ENCODE results near the gene CST7.

CST7 gene

GRCh38 chr20:25007491-25008305 is 58.6 kb downstream of the CST7 start:
- H3K4me2 ChIP-seq (ENCODE audit: insufficient read depth, low read length) = no peak overlapping the region
- H3K4me1 ChIP-seq (ENCODE audit: insufficient read depth, low read length) = no peaks in the 10 kb centered on the region
- no peak overlapping the region for H3K4me3 ChIP-seq (ENCODE audit: low read depth in 1 of 2, low read length in 2 of 2)
- no peaks in the 10 kb centered on the region for H4K20me1 ChIP-seq (ENCODE audit: insufficient read depth, low read length)
- DNase-seq = no peak
- no peak overlapping the region for H3K9ac ChIP-seq (ENCODE audit: low read depth, low read length)
- H3K9me3 ChIP-seq (ENCODE audit: insufficient read depth, low read length, severe bottlenecking) = no peaks in the 10 kb centered on the region
- TF ChIP-seq EZH2 (IDR thresholded peaks at IDR 0.05; ENCODE audit: borderline replicate concordance, low read depth, low read length, severe bottlenecking) = no peak
- no peak overlapping the region for H3K27ac ChIP-seq (ENCODE audit: low read length)
- no peak overlapping the region for H2AFZ ChIP-seq (ENCODE audit: low read depth, low read length)
- no peaks in the 10 kb centered on the region for H3K79me2 ChIP-seq (ENCODE audit: insufficient read depth, low read length)
- ATAC-seq (ENCODE audit: insufficient read depth, low read depth) = no peak
- no peaks in the 10 kb centered on the region for H3K27me3 ChIP-seq (ENCODE audit: insufficient read depth, low read length, poor library complexity)
- H3K36me3 ChIP-seq (ENCODE audit: insufficient read depth, low read length) = peaks cover 78% of the 10 kb centered on the region

- H3K4me2 ChIP-seq (ENCODE audit: insufficient read depth, low read length) = no peak overlapping the region
- TF ChIP-seq EZH2 (IDR thresholded peaks at IDR 0.05; ENCODE audit: borderline replicate concordance, low read depth, low read length, severe bottlenecking) (no peak), CTCF (IDR thresholded peaks at IDR 0.05; ENCODE audit: borderline replicate concordance, extremely low read depth, low read length, poor library complexity, severe bottlenecking) (no peak)
- H3K9ac ChIP-seq (ENCODE audit: low read depth, low read length) = no peak overlapping the region
- no peaks in the 10 kb centered on the region for H4K20me1 ChIP-seq (ENCODE audit: insufficient read depth, low read length)
- peaks cover 86% of the 10 kb centered on the region for H3K36me3 ChIP-seq (ENCODE audit: insufficient read depth, low read length)
- no peak overlapping the region for H3K4me3 ChIP-seq (ENCODE audit: low read depth in 1 of 2, low read length in 2 of 2)
- no peak overlapping the region for H2AFZ ChIP-seq (ENCODE audit: low read depth, low read length)
- H3K9me3 ChIP-seq (ENCODE audit: insufficient read depth, low read length, severe bottlenecking) = no peaks in the 10 kb centered on the region
- H3K4me1 ChIP-seq (ENCODE audit: insufficient read depth, low read length) = no peaks in the 10 kb centered on the region
- H3K27me3 ChIP-seq (ENCODE audit: insufficient read depth, low read length, poor library complexity) = no peaks in the 10 kb centered on the region
- ATAC-seq (ENCODE audit: insufficient read depth, low read depth) (no peak), DNase-seq (no peak)
- H3K27ac ChIP-seq (ENCODE audit: low read length) = no peak overlapping the region
- no peaks in the 10 kb centered on the region for H3K79me2 ChIP-seq (ENCODE audit: insufficient read depth, low read length)
Measured at GRCh38 chr20:25008388-25009217, 59.5 kb downstream of the CST7 start.

All from DND-41 (cell line).